ENCODE measurements around the gene TFDP1.

- TF ChIP-seq CTCF (IDR thresholded peaks at IDR 0.05; ENCODE audit: insufficient read depth, low read length) (no peak), POLR2AphosphoS5 (IDR thresholded peaks at IDR 0.05; ENCODE audit: low read depth) (no peak), SPI1 (IDR thresholded peaks at IDR 0.05; ENCODE audit: borderline replicate concordance, low read depth) (no peak)
Observed at GRCh38 chr13:113630296-113630695, 45.7 kb downstream of the TFDP1 start.

Measured in HL-60 (cell line).